ENCODE measurements around the gene EIF3L.

EIF3L gene

GRCh38 chr22:37916311-37916710, 67.1 kb downstream of the EIF3L start:
- H3K4me3 ChIP-seq (ENCODE audit: low read length): no peak overlapping the region
- no peaks in the 10 kb centered on the region for H3F3A ChIP-seq (ENCODE audit: control insufficient read depth, insufficient read depth)
- H3K27ac ChIP-seq (ENCODE audit: low read depth, low read length): no peak overlapping the region
- no peaks in the 10 kb centered on the region for H3K36me3 ChIP-seq (ENCODE audit: control insufficient read depth, low read length)
- no peaks in the 10 kb centered on the region for H3K27me3 ChIP-seq (ENCODE audit: control insufficient read depth, low read length)
- no peaks in the 10 kb centered on the region for H3K9me3 ChIP-seq (ENCODE audit: control insufficient read depth, insufficient read depth, low read length)
- no peak overlapping the region for H3K4me2 ChIP-seq (ENCODE audit: low read length)
- peaks cover 13% of the 10 kb centered on the region for H3K4me1 ChIP-seq (ENCODE audit: control insufficient read depth, low read length)
- H3K79me2 ChIP-seq (ENCODE audit: control insufficient read depth, low read length): no peaks in the 10 kb centered on the region
- TF ChIP-seq EZH2phosphoT487 (IDR thresholded peaks at IDR 0.05; ENCODE audit: borderline replicate concordance, low read length) (no peak), CTCF (IDR thresholded peaks at IDR 0.05; ENCODE audit: low read depth, low read length, poor library complexity, severe bottlenecking) (no peak)
- no peaks in the 10 kb centered on the region for H3K9me2 ChIP-seq (replicated peaks; ENCODE audit: control insufficient read depth, low read length)
- no peaks in the 10 kb centered on the region for H4K20me1 ChIP-seq (ENCODE audit: control insufficient read depth, insufficient read depth, low read depth, low read length)

- Histone ChIP-seq H3K4me3 (ENCODE audit: low read length) (no peak overlapping the region), H3K4me1 (ENCODE audit: control insufficient read depth, low read length) (peaks cover 13% of the 10 kb centered on the region), H3K9me3 (ENCODE audit: control insufficient read depth, insufficient read depth, low read length) (no peaks in the 10 kb centered on the region), H3K4me2 (ENCODE audit: low read length) (no peak overlapping the region), H3F3A (ENCODE audit: control insufficient read depth, insufficient read depth) (no peaks in the 10 kb centered on the region), H3K79me2 (ENCODE audit: control insufficient read depth, low read length) (no peaks in the 10 kb centered on the region), H3K36me3 (ENCODE audit: control insufficient read depth, low read length) (no peaks in the 10 kb centered on the region), H4K20me1 (ENCODE audit: control insufficient read depth, insufficient read depth, low read depth, low read length) (no peaks in the 10 kb centered on the region), H3K27ac (ENCODE audit: low read depth, low read length) (no peak overlapping the region), H3K9me2 (replicated peaks; ENCODE audit: control insufficient read depth, low read length) (no peaks in the 10 kb centered on the region), H3K27me3 (ENCODE audit: control insufficient read depth, low read length) (no peaks in the 10 kb centered on the region)
- TF ChIP-seq CTCF (IDR thresholded peaks at IDR 0.05; ENCODE audit: low read depth, low read length, poor library complexity, severe bottlenecking) (no peak), EZH2phosphoT487 (IDR thresholded peaks at IDR 0.05; ENCODE audit: borderline replicate concordance, low read length) (no peak)
Measured at GRCh38 chr22:37917874-37918548, 68.8 kb downstream of the EIF3L start.

GRCh38 chr22:37918580-37919270, 69.5 kb downstream of the EIF3L start:
- no peak overlapping the region for H3K27ac ChIP-seq (ENCODE audit: low read depth, low read length)
- H3K27me3 ChIP-seq (ENCODE audit: control insufficient read depth, low read length): no peaks in the 10 kb centered on the region
- H3K79me2 ChIP-seq (ENCODE audit: control insufficient read depth, low read length): no peaks in the 10 kb centered on the region
- no peaks in the 10 kb centered on the region for H4K20me1 ChIP-seq (ENCODE audit: control insufficient read depth, insufficient read depth, low read depth, low read length)
- no peaks in the 10 kb centered on the region for H3K9me3 ChIP-seq (ENCODE audit: control insufficient read depth, insufficient read depth, low read length)
- H3K9me2 ChIP-seq (replicated peaks; ENCODE audit: control insufficient read depth, low read length): no peaks in the 10 kb centered on the region
- H3K36me3 ChIP-seq (ENCODE audit: control insufficient read depth, low read length): no peaks in the 10 kb centered on the region
- no peak overlapping the region for H3K4me3 ChIP-seq (ENCODE audit: low read length)
- peaks cover 13% of the 10 kb centered on the region for H3K4me1 ChIP-seq (ENCODE audit: control insufficient read depth, low read length)
- no peak for TF ChIP-seq EZH2phosphoT487 (IDR thresholded peaks at IDR 0.05; ENCODE audit: borderline replicate concordance, low read length)
- no peak for TF ChIP-seq CTCF (IDR thresholded peaks at IDR 0.05; ENCODE audit: low read depth, low read length, poor library complexity, severe bottlenecking)
- H3K4me2 ChIP-seq (ENCODE audit: low read length): no peak overlapping the region
- no peaks in the 10 kb centered on the region for H3F3A ChIP-seq (ENCODE audit: control insufficient read depth, insufficient read depth)
